NCI-H460 (cell line): ENCODE results near the gene RHOF. TPM values are rescaled to one million over a fixed set of nuclear protein-coding genes. Genes with fewer than 3 reads are reported as not detected.
A peak's percentile ranks its signal among the peaks of the same experiment; 100 is the strongest.
"Not testable (repeated sequence)": the region's sequence is repeated elsewhere in the genome, so short reads cannot be mapped to it uniquely, and the experiment has no call there.

ENCODE experiments used
- DNase-seq: peaks from one replicate; pipeline ENCODE4 v3.0.0-alpha.2; 2016; ENCODE audit warnings: low read depth; ENCODE audit errors: extremely low read depth
- total RNA-seq: library from RNA; depleted of rRNA; stranded (reverse); fragments of >200 nt; shearing (Covaris generic); gene quantifications from 2 replicates; pipeline ENCODE4 v1.2.3, GENCODE V29; 2014; rRNA removed

RHOF gene
- total RNA-seq, 1 experiment from 2014 or later, result 43.9 TPM

DNA sequence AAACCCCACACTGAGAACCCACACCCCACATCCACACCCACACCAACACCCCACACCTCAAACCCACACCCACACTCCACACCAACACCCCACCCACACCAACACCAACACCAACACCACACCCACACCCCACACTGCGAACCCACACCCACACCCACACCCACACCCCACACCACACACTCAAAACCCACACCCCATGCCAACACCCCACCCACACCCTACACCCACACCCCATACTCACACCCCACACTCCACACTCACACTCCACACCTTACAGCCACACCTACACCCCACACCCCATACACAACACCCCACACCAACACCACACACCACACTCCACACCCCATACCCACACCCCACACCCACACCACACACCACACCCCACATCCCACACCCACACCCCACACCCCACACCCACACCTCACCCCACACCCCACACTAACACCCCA is 43.0 kb downstream of the RHOF start:
- no peak for DNase-seq

DNA sequence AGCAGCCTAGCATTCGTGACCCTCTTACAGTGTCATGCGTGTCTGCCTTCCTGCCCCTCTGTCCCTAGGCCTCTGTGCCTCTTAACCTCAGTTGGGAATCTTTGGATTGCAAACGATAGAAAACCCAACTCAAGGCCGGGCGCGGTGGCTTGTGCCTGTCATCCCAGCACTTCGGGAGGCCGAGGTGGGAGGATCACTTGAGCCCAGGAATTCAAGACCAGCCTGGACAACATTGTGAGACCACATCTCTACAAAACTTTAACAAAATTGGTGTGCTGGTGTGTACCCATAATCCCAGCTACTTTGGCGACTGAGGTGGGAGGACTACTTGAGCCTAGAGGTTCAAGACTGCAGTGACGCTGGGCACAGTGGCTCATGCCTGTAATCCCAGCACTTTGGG is 44.2 kb downstream of the RHOF start:
- DNase-seq, result no peak

DNA sequence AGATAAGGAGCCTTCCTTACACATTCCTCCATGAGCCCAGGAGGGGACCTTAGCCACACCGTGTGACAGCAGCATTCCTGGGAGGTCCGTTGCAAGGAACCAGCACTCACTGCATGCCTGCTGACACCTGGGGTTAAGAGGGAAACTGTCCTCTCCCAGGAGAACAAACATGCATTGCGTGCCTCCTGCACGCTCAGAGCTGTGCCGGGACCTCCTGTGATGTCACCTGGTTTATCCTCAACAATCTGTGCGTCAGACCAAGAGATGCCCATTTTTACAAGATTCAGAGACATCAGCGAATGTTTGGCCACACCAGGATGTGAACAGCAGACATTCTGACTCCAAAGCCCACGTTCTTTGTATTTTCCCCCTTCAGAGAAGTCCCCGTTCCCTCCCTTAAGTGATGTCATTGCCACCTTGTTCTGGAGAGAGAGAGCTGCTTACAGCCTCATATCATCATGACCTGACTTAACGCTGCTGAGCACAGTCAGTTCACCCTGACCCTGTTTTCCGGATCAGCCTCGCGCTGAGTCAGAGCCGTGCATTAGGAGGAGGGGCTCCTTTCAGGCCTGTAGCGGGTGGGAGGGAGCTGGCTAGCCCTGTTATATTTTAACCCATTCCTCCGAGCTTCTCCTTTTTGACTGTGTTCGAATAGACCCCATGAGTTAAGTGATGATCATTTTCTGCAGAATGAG is 44.8 kb downstream of the RHOF start:
- peak; percentile 59 for DNase-seq

DNA sequence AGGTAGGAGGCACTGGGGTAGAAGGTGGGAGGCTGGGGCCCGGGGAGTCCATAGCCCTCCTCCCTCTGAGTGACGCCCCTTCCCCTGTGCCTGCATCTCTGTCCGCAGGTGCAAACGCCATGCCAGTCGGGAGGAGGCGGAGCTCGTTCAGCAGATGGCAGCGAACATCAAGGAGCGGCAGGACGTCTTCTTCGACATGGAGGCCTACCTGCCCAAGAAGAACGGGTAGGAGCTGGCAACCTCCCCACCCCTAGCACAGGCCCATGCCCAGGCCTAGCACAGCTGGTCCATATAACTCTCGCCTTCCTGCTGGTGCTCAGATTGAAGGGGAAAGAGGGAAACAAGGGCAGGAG is 45.3 kb downstream of the RHOF start:
- DNase-seq, result no peak

DNA sequence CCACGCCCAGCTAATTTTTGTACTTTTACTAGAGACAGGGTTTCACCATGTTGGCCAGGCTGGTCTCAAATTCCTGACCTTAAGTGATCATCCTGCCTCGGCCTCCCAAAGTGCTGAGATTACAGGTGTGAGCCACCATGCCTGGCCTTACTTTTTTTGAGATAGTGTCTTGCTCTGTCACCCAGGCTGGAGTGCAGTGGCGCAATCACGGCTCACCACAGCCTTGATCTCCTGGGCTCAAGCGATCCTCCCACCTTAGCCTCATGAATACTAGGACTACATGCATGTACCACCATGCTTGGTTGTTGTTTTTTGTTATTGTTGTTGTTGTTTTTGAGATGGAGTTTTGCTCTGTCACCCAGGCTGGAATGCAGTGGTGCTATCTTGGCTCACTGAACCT is 47.9 kb downstream of the RHOF start:
- DNase-seq, result not testable (repeated sequence)

DNA sequence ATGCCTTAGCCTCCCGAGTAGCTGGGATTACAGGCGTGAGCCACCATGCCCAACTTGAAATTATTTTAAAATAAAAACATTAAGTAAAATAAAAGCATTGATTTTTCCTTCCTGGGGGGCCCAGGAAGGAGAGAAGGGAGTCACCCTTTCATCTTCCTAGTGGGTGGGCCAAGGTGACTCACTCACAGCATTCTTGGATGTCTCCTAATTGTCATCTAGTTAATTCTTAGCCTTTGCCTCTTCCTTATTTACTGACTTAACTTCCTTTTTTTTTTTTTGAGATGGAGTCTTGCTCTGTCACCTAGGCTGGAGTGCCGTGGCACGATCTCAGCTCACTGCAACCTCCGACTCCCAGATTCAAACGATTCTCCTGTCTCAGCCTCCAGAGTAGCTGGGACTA is 51.7 kb downstream of the RHOF start:
- DNase-seq, result no peak

DNA sequence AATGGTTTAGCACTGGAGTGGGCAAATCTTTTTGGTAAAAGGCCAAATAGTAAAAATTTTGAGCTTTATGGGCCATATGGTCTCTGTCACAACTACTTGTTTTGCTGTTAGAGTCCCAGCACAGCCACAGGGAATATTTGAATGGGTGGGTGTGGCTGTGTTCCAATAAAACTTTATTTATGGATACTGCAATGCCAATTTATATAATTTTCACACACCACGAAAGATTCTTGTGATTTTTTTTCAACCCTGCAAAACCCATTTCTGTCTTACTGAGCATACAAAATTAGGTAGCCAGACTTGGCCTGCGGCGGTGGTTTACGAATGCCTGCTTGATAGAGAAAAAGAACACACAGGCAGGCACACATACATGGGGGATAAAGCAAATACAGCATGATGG is 52.6 kb downstream of the RHOF start:
- no peak for DNase-seq

DNA sequence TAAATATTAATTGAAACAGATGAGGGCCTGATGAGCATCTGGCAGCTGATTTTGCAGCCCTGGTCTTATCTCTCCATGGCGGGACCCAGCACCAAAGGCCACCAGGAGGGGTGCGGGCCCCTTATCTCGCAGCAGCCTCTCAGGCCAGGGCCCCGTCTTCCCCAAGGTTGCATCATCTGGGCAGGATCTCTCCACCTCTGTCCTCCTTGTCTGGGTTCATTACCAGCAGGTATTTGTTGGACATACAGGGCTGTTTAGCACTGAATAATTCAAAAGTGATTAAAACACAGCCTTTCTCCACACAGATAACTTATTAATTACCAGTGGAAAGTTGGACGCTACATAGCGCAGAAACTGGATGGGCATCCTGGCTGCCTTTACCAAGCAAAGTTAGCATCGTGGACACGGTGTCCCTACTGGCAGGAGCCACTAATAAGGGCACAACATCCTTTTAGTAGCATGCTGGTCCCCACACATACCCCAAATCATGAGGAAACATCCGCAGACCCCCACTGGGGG is 55.1 kb downstream of the RHOF start:
- no peak for DNase-seq

DNA sequence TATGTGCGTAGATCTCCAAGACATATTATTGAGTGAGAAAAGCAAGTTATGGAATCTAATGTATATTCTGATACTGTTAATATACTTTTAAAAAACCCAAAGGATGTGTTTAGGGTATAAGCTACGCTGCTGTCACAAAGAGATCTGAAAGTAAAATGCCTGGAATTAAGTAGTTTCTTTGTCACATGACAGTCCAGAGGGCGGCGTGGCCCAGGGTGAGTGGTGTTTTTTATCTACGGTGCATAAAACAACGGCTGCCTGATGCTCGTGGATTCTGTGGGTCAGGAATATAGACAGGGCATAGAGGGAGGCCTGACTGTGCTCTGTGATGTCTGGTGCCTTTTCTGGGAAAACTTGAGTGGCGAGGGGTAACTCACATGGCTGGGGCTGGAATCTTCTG is 59.6 kb downstream of the RHOF start:
- DNase-seq, result no peak

DNA sequence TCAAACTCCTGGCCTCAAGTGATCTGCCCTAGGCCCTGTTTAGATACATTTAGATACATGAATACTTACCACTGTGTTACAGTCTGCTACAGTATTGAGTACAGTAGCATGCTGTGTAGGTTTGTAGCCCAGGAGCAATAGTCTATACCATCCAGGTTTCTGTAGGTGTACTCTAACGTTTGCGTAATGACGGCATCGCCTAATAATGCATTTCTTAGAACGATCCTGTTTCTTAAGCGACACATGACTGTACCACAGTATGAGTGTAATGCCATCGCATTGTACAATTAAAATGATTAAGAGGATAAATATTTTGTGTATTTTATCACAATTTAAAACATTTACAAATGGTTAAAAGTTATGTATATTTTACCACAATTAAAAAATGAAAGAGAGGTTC is 62.0 kb downstream of the RHOF start:
- DNase-seq, result no peak

DNA sequence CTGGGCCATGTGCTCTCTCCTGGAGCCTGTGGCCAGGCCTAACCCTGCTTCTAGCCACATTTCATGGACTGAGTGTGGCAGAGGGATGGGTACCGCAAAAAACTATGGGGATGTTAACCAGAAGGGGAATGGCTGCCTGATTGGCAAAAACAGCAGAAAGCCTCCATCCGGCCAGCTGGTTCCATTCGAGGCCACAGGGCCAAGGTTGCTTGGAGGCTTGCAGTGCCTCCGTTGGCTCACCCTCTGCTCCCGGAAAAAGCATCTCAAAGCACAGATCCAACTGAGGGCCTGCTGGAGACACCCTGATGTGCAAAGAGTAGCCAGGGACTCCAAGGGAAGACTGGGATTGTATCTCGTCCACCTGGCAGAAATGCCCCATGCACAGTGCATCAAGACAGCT is 64.5 kb downstream of the RHOF start:
- DNase-seq, result no peak

Other genes starting within 250 kb of the RHOF start
- 16.9 and 19.5 TPM in 2 replicates for gene KDM2B, start 212.7 kb downstream of the RHOF start, total RNA-seq
- 12.6 and 16.4 TPM in 2 replicates for gene ORAI1, start 167.2 kb downstream of the RHOF start, total RNA-seq
- gene MORN3, start 124.0 kb downstream of the RHOF start, total RNA-seq, result 0.12 and 0.15 TPM in 2 replicates
- gene TMEM120B, start 80.9 kb downstream of the RHOF start, total RNA-seq, result 9.4 and 11.8 TPM in 2 replicates
- 4.0 and 4.8 TPM in 2 replicates for gene SETD1B, start 10.3 kb upstream of the RHOF start, total RNA-seq
- gene HPD, start 65.2 kb upstream of the RHOF start, total RNA-seq, result 0.22 and 1.5 TPM in 2 replicates
- gene PSMD9, start 95.1 kb upstream of the RHOF start, total RNA-seq, result 67.0 and 75.7 TPM in 2 replicates
- 4.9 and 5.0 TPM in 2 replicates for gene CFAP251, start 124.9 kb upstream of the RHOF start, total RNA-seq
- gene BCL7A, start 228.2 kb upstream of the RHOF start, total RNA-seq, result 13.1 TPM in 2 replicates